HG03045 (cell line): ENCODE results near the gene C21orf58.

Experiments used
- ATAC-seq: cut with Tn5 transposase; IDR thresholded peaks from one replicate; pipeline ENCODE4 v1.9.1; 2021; ENCODE audit warnings: mild to moderate bottlenecking, moderate library complexity; ENCODE audit not compliant: unreplicated experiment

C21orf58 gene

GRCh38 chr21:46297338-46298271 is 26.1 kb downstream of the C21orf58 start:
- ATAC-seq: no peak

GRCh38 chr21:46295996-46296752 is 27.5 kb downstream of the C21orf58 start:
- ATAC-seq: no peak

- no peak for ATAC-seq
These were observed 28.4 kb downstream of the C21orf58 start for GRCh38 chr21:46295177-46295770.

GRCh38 chr21:46294647-46295176 is 29.0 kb downstream of the C21orf58 start:
- ATAC-seq: no peak

- no peak for ATAC-seq
These were observed 32.1 kb downstream of the C21orf58 start for GRCh38 chr21:46291561-46291960.

- ATAC-seq: no peak
These were observed 34.0 kb downstream of the C21orf58 start for GRCh38 chr21:46289655-46290179.

- ATAC-seq: no peak
These were observed 36.1 kb downstream of the C21orf58 start for GRCh38 chr21:46287541-46287940.

GRCh38 chr21:46286648-46287002 is 37.0 kb downstream of the C21orf58 start:
- no peak for ATAC-seq

- peak; percentile 88 for ATAC-seq
These were observed 37.7 kb downstream of the C21orf58 start, which contains the start of gene YBEY for GRCh38 chr21:46285761-46286647. Gene YBEY (plus strand): TSS chr21:46286342. CDS start chr21:46286914, 572 bp downstream.

- no peak for ATAC-seq
These were observed 38.4 kb downstream of the C21orf58 start, which contains the start of gene MCM3AP for GRCh38 chr21:46285206-46285661. Gene MCM3AP (minus strand): TSS chr21:46285611. CDS start chr21:46285286, 325 bp downstream.

- no peak for ATAC-seq
These were observed 38.9 kb downstream of the C21orf58 start for GRCh38 chr21:46284733-46285132.

- no peak for ATAC-seq
These were observed 39.5 kb downstream of the C21orf58 start for GRCh38 chr21:46284077-46284644.

GRCh38 chr21:46274797-46275390 is 48.8 kb downstream of the C21orf58 start:
- ATAC-seq: no peak

- no peak for ATAC-seq
These were observed 50.3 kb downstream of the C21orf58 start for GRCh38 chr21:46273341-46273740.

- no peak for ATAC-seq
These were observed 54.2 kb downstream of the C21orf58 start for GRCh38 chr21:46269466-46269865.

GRCh38 chr21:46268371-46268770 is 55.3 kb downstream of the C21orf58 start:
- ATAC-seq: no peak

GRCh38 chr21:46266946-46267345 is 56.7 kb downstream of the C21orf58 start:
- no peak for ATAC-seq

GRCh38 chr21:46265736-46266525 is 57.7 kb downstream of the C21orf58 start:
- no peak for ATAC-seq
